GM19239 (cell line): ENCODE results near the gene PTPRG.

Experiments
- DNase-seq: peaks from one replicate; pipeline ENCODE4 v3.0.0; 2011; ENCODE audit warnings: low spot score; ENCODE audit not compliant: insufficient read length
- FAIRE-seq: peaks from 2 replicates; lab custom pipeline; 2011; peaks lifted over from hg19 to GRCh38; lab: Jason Lieb, UNC

PTPRG gene

GRCh38 chr3:61615643-61616042 lies 54.3 kb downstream of the PTPRG start:
- FAIRE-seq: no peak

GRCh38 chr3:61616586-61616985 lies 55.2 kb downstream of the PTPRG start:
- FAIRE-seq: no peak

More at GRCh38 chr3:61615643-61616042, 54.3 kb downstream of the PTPRG start:
- no peak for DNase-seq

GRCh38 chr3:61617041-61617440 lies 55.7 kb downstream of the PTPRG start:
- no peak for FAIRE-seq
- no peak for DNase-seq

More at GRCh38 chr3:61616586-61616985, 55.2 kb downstream of the PTPRG start:
- DNase-seq: no peak

- FAIRE-seq (no peak), DNase-seq (no peak)
Measured at GRCh38 chr3:61617651-61618050, 56.3 kb downstream of the PTPRG start.

- FAIRE-seq (no peak), DNase-seq (no peak)
Measured at GRCh38 chr3:61618231-61618630, 56.9 kb downstream of the PTPRG start.

- FAIRE-seq (no peak), DNase-seq (no peak)
Measured at GRCh38 chr3:61618871-61619270, 57.5 kb downstream of the PTPRG start.

- FAIRE-seq (no peak), DNase-seq (no peak)
Measured at GRCh38 chr3:61620073-61620472, 58.7 kb downstream of the PTPRG start.

GRCh38 chr3:61624300-61624699 lies 62.9 kb downstream of the PTPRG start:
- FAIRE-seq: no peak

GRCh38 chr3:61625429-61625828 lies 64.1 kb downstream of the PTPRG start:
- DNase-seq: no peak
- FAIRE-seq: no peak

More at GRCh38 chr3:61624300-61624699, 62.9 kb downstream of the PTPRG start:
- DNase-seq: no peak

GRCh38 chr3:61626484-61626883 lies 65.1 kb downstream of the PTPRG start:
- DNase-seq: no peak
- no peak for FAIRE-seq

GRCh38 chr3:61627768-61628185 lies 66.4 kb downstream of the PTPRG start:
- DNase-seq (no peak), FAIRE-seq (no peak)

GRCh38 chr3:61628636-61629035 lies 67.3 kb downstream of the PTPRG start:
- DNase-seq (no peak), FAIRE-seq (no peak)

GRCh38 chr3:61629442-61629841 lies 68.1 kb downstream of the PTPRG start:
- no peak for FAIRE-seq
- DNase-seq: no peak

GRCh38 chr3:61631108-61631769 lies 69.9 kb downstream of the PTPRG start:
- FAIRE-seq: no peak
- no peak for DNase-seq

GRCh38 chr3:61632568-61633175 lies 71.3 kb downstream of the PTPRG start:
- no peak for DNase-seq
- FAIRE-seq: no peak

GRCh38 chr3:61634678-61635077 lies 73.3 kb downstream of the PTPRG start:
- no peak for FAIRE-seq
- DNase-seq: no peak

- FAIRE-seq (peak; percentile 81), DNase-seq (peak; percentile 9)
Measured at GRCh38 chr3:61637088-61638051, 76.0 kb downstream of the PTPRG start.

GRCh38 chr3:61638741-61639140 lies 77.4 kb downstream of the PTPRG start:
- FAIRE-seq (no peak), DNase-seq (no peak)

GRCh38 chr3:61639991-61640390 lies 78.6 kb downstream of the PTPRG start:
- DNase-seq (no peak), FAIRE-seq (no peak)

- FAIRE-seq: no peak
- no peak for DNase-seq
Measured at GRCh38 chr3:61645148-61645547, 83.8 kb downstream of the PTPRG start.

- DNase-seq: no peak
- FAIRE-seq: no peak
Measured at GRCh38 chr3:61646360-61646759, 85.0 kb downstream of the PTPRG start.
